ENCODE data around the gene PLCH1.

GRCh38 chr3:155517903-155518302 lies 227.0 kb downstream of the PLCH1 start:
- TF ChIP-seq EZH2 (IDR thresholded peaks at IDR 0.05) = no peak
- TF ChIP-seq CTCF (IDR thresholded peaks at IDR 0.05) = no peak

Data from neural progenitor cell (in vitro differentiated cells).